K562 (cell line): ENCODE data around the gene CLK3. TPM values are rescaled to one million over a fixed set of nuclear protein-coding genes. Genes with fewer than 3 reads are reported as not detected.

Experiments used
- BHLHE40 ChIP-seq: IDR thresholded peaks from 2 replicates; pipeline ENCODE4 v1.6.1; 2011; ENCODE audit warnings: low read length, improper control_type of control experiment
- BRF1 ChIP-seq: IDR thresholded peaks from 3 replicates; pipeline ENCODE4 v1.6.1; 2011; ENCODE audit warnings: borderline replicate concordance, mild to moderate bottlenecking; ENCODE audit not compliant: insufficient read length; ENCODE audit errors: extremely low read depth
- CREB1 ChIP-seq, 2 experiments: sonication (generic) in 1 of 2; formaldehyde crosslinking in 1 of 2; IDR thresholded peaks; 2 replicates each; pipeline versions ENCODE4 v1.6.1 to v1.8.0; 2012 to 2022; ENCODE audit warnings: inconsistent platforms in 1 of 2, mild to moderate bottlenecking in 1 of 2, missing genetic modification reagents in 1 of 2, moderate library complexity in 1 of 2
- CREM ChIP-seq: IDR thresholded peaks from 2 replicates; pipeline ENCODE4 v1.6.1; 2014; ENCODE audit warnings: antibody characterized with exemption, low read depth
- MLLT1 ChIP-seq, 2 experiments: fragments of 450-650 bp; IDR thresholded peaks; 2 replicates each; pipeline ENCODE4 v1.6.1; 2016
- MYNN ChIP-seq, 2 experiments: sonication (generic); formaldehyde crosslinking in 1 of 2; IDR thresholded peaks; 2 replicates each; pipeline versions ENCODE4 v1.5.0 to v1.6.1; 2016 to 2020; ENCODE audit warnings: antibody characterized with exemption in 1 of 2, missing genetic modification reagents in 1 of 2
- NONO ChIP-seq, 2 experiments: fragments of 200-400 bp in 1 of 2; fragments of 450-650 bp in 1 of 2; formaldehyde crosslinking in 1 of 2; IDR thresholded peaks; 2 replicates each; pipeline ENCODE4 v1.6.1; 2017; ENCODE audit warnings: low read depth in 2 of 2, mild to moderate bottlenecking in 2 of 2, moderate library complexity in 2 of 2, low read length in 1 of 2
- NR2C1 ChIP-seq, 2 experiments: fragments of 450-650 bp; IDR thresholded peaks; 2 replicates each; pipeline ENCODE4 v1.6.1; 2017; ENCODE audit warnings: mild to moderate bottlenecking in 2 of 2, antibody characterized with exemption in 1 of 2, inconsistent platforms in 1 of 2, missing compliant biosample characterization in 1 of 2, missing genetic modification characterization in 1 of 2
- SMC3 ChIP-seq: conservative IDR thresholded peaks from 2 replicates; pipeline ENCODE4 v1.6.1; 2011; ENCODE audit warnings: low read depth, low read length, improper control_type of control experiment; ENCODE audit not compliant: insufficient read depth
- XRCC5 ChIP-seq: fragments of 200-400 bp; formaldehyde crosslinking; IDR thresholded peaks from 2 replicates; pipeline ENCODE4 v1.6.1; 2017; ENCODE audit warnings: low read depth, mild to moderate bottlenecking, low read length
- ZBTB11 ChIP-seq, 3 experiments: fragments of 200-800 bp in 1 of 3; fragments of 250-450 bp in 1 of 3; fragments of 450-650 bp in 1 of 3; sonication (Bioruptor Pico) in 1 of 3; sonication (Bioruptor generic) in 1 of 3; formaldehyde crosslinking in 1 of 3; IDR thresholded peaks; 2 replicates each; pipeline versions ENCODE4 v1.6.1 to v1.8.0; 2016 to 2022; ENCODE audit warnings: mild to moderate bottlenecking in 2 of 3, missing genetic modification characterization in 2 of 3, missing compliant biosample characterization in 1 of 3, moderate library complexity in 1 of 3
- ZBTB7A ChIP-seq: IDR thresholded peaks from 2 replicates; pipeline ENCODE4 v1.6.1; 2011; ENCODE audit warnings: low read depth, mild to moderate bottlenecking, low read length, moderate library complexity, borderline replicate concordance; ENCODE audit not compliant: control insufficient read depth
- ZFX ChIP-seq: sonication (generic); formaldehyde crosslinking; IDR thresholded peaks from 2 replicates; pipeline ENCODE4 v1.8.0; 2022; ENCODE audit warnings: mild to moderate bottlenecking, missing genetic modification reagents, moderate library complexity
- ZNF121 ChIP-seq: sonication (generic); formaldehyde crosslinking; conservative IDR thresholded peaks from 2 replicates; pipeline ENCODE4 v1.8.0; 2022; ENCODE audit warnings: missing genetic modification reagents
- polyA plus RNA-seq, 8 experiments: library from polyadenylated mRNA; depleted of rRNA in 4 of 8; stranded (reverse) in 5 of 8; unstranded in 3 of 8; fragments of >200 nt; fragmentation: Nextera tagmentation in 2 of 8; fragmentation: Illumina TruSeq in 1 of 8; extraction: Ambion mirVana in 2 of 8; extraction: Trizol in 1 of 8; gene quantifications; 2 replicates each; pipeline versions ENCODE4 v1.2.1 to v1.2.3, GENCODE V29; 2011 to 2014; ENCODE audit warnings: inconsistent platforms in 1 of 8, missing spikeins in 1 of 8
- total RNA-seq, 7 experiments: library from RNA; depleted of rRNA in 6 of 7; stranded (reverse); fragments of >200 nt in 6 of 7; fragmentation: Illumina TruSeq in 2 of 7; extraction: Trizol in 2 of 7; gene quantifications; 2 replicates each; pipeline versions ENCODE4 v1.2.1 to v1.2.3, GENCODE V29; 2011 to 2021; ENCODE audit warnings: low replicate concordance in 1 of 7

The CLK3 gene
- total and polyA plus RNA-seq, 9 of the 15 experiments (the other 6 are each of a cell fraction or from before 2014, with no cell fraction given) = 1.2 to 95.2 (median 51.7) TPM

GRCh38 chr15:74620636-74621545, 5.3 kb downstream of the CLK3 start (continued):
- TF ChIP-seq NONO (IDR thresholded peaks at IDR 0.05; ENCODE audit: low read depth in 2 of 2, low read length in 1 of 2) (no peak), NR2C1 (IDR thresholded peaks at IDR 0.05) (no peak; the same call in 1 of the 2 replicates), NR2C1 (tag; IDR thresholded peaks at IDR 0.05) (0 out of 2 replicates have a peak, but pooled peaks have one; percentile 26), ZNF121 (CRISPR knock-in tag) (no peak), XRCC5 (peak; percentile 94), BHLHE40 (0 out of 2 replicates have a peak, but pooled peaks have one; percentile 16), SMC3 (peak; percentile 86), MLLT1 (IDR thresholded peaks at IDR 0.05) (peak in 1 of 2 experiments; percentile 52; a peak in 1 of 4 replicates), MYNN (IDR thresholded peaks at IDR 0.05) (peak; percentile 61; the same call in 1 of the 2 replicates), MYNN (CRISPR knock-in tag; IDR thresholded peaks at IDR 0.05) (no peak), CREB1 (IDR thresholded peaks at IDR 0.05) (no peak), CREB1 (CRISPR knock-in tag; IDR thresholded peaks at IDR 0.05) (0 out of 2 replicates have a peak, but pooled peaks have one; percentile 17), BRF1 (no peak), CREM (peak; percentile 53; the same call in 1 of the 2 replicates), ZBTB7A (no peak), ZFX (CRISPR knock-in tag) (peak; percentile 39; the same call in 1 of the 2 replicates), ZBTB11 (CRISPR knock-in tag; IDR thresholded peaks at IDR 0.05) (no peak)
